RWPE2 (cell line): ENCODE measurements around the gene MOCS3.
A peak's percentile ranks its signal among the peaks of the same experiment; 100 is the strongest.

Source experiments
- ATAC-seq: fragments of 200-7000 bp; cut with Tn5 transposase; 3 replicates; pipeline ENCODE4 v1.9.1; 2021; ENCODE audit warnings: low read depth
- DNase-seq: peaks from one replicate; pipeline ENCODE4 v3.0.0-alpha.2; 2020; ENCODE audit warnings: low spot score
- H3K27ac ChIP-seq: fragments of 450-650 bp; 2 replicates; pipeline ENCODE4 v1.5.1; 2017; ENCODE audit warnings: mild to moderate bottlenecking; ENCODE audit not compliant: poor library complexity, severe bottlenecking
- H3K27me3 ChIP-seq: fragments of 250-450 bp; sonication (Bioruptor Pico); 2 replicates; pipeline ENCODE4 v1.5.1; 2021; ENCODE audit warnings: mild to moderate bottlenecking, moderate library complexity; ENCODE audit not compliant: insufficient read depth, poor library complexity, severe bottlenecking
- H3K36me3 ChIP-seq: fragments of 250-450 bp; sonication (Bioruptor Pico); 2 replicates; pipeline ENCODE4 v1.5.1; 2020; ENCODE audit warnings: low read depth, mild to moderate bottlenecking, moderate library complexity
- H3K4me1 ChIP-seq: fragments of 250-450 bp; sonication (Bioruptor Pico); 2 replicates; pipeline ENCODE4 v1.5.1; 2021; ENCODE audit warnings: mild to moderate bottlenecking, moderate library complexity; ENCODE audit not compliant: insufficient read depth, poor library complexity, severe bottlenecking
- H3K4me3 ChIP-seq: fragments of 250-450 bp; sonication (Bioruptor Pico); 2 replicates; pipeline ENCODE4 v1.5.1; 2021; ENCODE audit warnings: mild to moderate bottlenecking, moderate library complexity; ENCODE audit not compliant: severe bottlenecking
- H3K9me3 ChIP-seq: fragments of 250-450 bp; sonication (Bioruptor Pico); 2 replicates; pipeline ENCODE4 v1.5.1; 2021; ENCODE audit warnings: mild to moderate bottlenecking, moderate library complexity; ENCODE audit not compliant: severe bottlenecking
- TF ChIP-seq, protein P1 (sequence below): fragments of 450-650 bp; IDR thresholded peaks from one replicate; pipeline ENCODE4 v1.5.1; 2017; ENCODE audit warnings: mild to moderate bottlenecking, moderate library complexity; ENCODE audit not compliant: poor library complexity, severe bottlenecking

MOCS3 gene

DNA sequence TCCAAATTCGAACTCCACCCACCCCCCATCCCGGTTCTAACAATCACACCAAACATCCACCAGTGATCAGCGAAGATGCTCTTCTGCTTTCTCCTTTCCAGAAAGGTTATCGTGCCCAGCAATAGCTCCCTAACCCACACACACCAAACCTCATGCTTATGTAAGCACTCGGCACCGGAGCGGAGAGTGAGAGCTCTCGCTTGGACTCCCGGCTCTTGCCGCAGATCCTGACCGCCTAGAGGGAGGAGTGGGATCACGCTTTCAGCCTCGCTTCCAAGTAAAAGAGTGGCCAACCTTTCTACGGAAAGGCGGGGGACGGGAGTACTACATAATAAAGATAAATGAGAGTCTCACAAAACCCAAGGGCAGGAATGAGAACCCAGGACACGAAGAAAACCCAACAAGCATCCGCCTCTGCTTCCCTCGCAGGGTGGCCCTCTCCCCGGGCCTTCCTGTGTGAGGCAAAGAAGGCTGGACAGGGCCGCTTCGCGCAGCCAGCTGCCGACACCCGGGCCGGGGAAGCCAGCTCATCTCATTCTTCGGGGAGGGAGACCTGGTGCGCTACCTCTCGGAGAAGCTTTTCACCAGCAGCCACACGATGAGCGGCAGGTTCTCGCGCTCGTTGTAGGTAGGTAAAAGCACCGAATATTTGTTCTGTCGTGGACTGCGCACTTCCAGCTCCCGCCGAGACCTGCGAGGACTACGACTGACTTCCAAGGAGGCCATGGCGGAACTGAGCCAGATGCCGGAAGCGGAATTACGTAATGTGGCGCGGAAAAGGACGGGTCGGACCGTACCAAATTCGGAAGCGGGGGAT, 612 bp upstream of the MOCS3 start, which contains the start of gene DPM1:
DPM1 (minus strand) TSS at position 735 of the 817 bp plus-strand sequence; CDS start at position 726, 9 bp downstream.
- TF ChIP-seq, protein P1, sequence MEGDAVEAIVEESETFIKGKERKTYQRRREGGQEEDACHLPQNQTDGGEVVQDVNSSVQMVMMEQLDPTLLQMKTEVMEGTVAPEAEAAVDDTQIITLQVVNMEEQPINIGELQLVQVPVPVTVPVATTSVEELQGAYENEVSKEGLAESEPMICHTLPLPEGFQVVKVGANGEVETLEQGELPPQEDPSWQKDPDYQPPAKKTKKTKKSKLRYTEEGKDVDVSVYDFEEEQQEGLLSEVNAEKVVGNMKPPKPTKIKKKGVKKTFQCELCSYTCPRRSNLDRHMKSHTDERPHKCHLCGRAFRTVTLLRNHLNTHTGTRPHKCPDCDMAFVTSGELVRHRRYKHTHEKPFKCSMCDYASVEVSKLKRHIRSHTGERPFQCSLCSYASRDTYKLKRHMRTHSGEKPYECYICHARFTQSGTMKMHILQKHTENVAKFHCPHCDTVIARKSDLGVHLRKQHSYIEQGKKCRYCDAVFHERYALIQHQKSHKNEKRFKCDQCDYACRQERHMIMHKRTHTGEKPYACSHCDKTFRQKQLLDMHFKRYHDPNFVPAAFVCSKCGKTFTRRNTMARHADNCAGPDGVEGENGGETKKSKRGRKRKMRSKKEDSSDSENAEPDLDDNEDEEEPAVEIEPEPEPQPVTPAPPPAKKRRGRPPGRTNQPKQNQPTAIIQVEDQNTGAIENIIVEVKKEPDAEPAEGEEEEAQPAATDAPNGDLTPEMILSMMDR = no peak
- peak within 1 kb of the TSS; percentile 72 for H3K4me3 ChIP-seq
- H3K27ac ChIP-seq = peak within 1 kb of the TSS; percentile 48
- DNase-seq (peak; percentile 97), ATAC-seq (peak; percentile 72)
- no peaks in the 10 kb centered on the region for H3K9me3 ChIP-seq
- H3K36me3 ChIP-seq = peaks cover 68% of the 10 kb centered on the region
- no peaks in the 10 kb centered on the region for H3K27me3 ChIP-seq
- H3K4me1 ChIP-seq = peaks cover 46% of the 10 kb centered on the region

DNA sequence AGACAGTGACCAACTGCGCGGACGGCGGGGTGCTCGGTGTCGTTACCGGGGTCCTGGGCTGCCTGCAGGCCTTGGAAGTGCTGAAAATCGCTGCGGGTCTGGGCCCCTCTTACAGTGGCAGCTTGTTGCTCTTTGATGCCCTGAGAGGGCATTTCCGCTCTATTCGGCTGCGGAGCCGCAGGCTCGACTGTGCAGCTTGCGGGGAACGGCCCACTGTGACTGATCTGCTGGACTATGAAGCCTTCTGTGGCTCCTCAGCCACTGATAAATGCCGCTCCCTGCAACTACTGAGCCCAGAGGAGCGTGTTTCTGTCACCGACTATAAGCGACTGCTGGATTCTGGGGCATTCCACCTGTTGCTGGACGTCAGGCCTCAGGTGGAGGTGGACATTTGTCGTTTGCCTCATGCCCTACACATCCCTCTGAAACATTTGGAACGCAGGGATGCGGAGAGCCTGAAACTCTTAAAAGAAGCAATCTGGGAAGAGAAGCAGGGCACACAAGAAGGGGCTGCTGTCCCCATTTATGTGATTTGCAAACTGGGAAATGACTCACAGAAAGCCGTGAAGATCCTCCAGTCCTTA, 1.0 kb downstream of the MOCS3 start:
- peaks cover 38% of the 10 kb centered on the region for H3K4me1 ChIP-seq
- TF ChIP-seq, protein P1 = peak; percentile 0
- no peaks in the 10 kb centered on the region for H3K9me3 ChIP-seq
- peak overlapping the region; percentile 72 for H3K4me3 ChIP-seq
- H3K27ac ChIP-seq = peak overlapping the region; percentile 48
- peaks cover 52% of the 10 kb centered on the region for H3K36me3 ChIP-seq
- no peaks in the 10 kb centered on the region for H3K27me3 ChIP-seq
- ATAC-seq (no peak), DNase-seq (no peak)

DNA sequence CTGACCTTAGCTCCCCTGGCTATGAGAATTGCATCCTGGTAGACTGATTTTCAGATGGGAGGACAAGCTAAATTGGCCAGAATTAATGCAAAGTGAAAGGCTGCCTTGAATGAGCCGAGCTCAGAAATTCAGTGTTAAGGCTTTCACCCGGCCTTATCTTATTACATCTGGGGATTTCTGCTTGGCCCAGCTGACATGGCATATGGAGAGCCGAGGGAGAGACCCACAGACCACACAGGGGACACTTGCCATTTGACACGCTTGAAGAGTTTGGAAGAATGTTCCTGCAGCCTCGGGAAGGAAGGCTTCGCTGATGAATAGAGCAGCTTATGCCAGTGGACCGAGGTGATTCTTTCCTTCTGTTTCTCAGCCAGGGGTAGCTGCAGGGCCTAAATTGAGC, 9.0 kb downstream of the MOCS3 start:
- Histone ChIP-seq H3K36me3 (peaks cover under 1% of the 10 kb centered on the region; the same call in 1 of the 2 replicates), H3K9me3 (no peaks in the 10 kb centered on the region), H3K27ac (no peak overlapping the region), H3K4me1 (no peaks in the 10 kb centered on the region), H3K27me3 (no peaks in the 10 kb centered on the region), H3K4me3 (no peak overlapping the region)
- no peak for ATAC-seq
- TF ChIP-seq, protein P1 = no peak
- no peak for DNase-seq

DNA sequence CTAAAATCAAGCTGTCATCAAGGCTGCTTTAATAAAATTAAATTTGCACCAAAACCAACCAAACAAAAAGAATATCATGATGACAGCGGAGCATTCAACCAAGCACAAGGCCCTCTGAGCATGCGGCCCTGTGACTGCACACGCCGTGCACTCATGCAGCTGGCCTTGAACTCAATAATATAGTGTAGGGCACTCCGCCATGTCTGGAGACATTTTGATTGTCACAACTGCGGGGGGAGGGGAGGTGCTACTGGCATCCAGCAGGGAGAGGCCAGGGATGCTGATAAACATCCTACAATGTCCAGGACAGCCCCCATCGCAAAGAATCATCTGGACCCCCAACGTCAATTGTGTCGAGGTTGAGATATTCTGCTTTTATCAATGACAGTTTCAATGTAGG, 9.7 kb downstream of the MOCS3 start:
- no peak for ATAC-seq
- no peaks in the 10 kb centered on the region for H3K27me3 ChIP-seq
- TF ChIP-seq, protein P1 = no peak

More for the DNA sequence above, 9.7 kb downstream of the MOCS3 start:
- H3K9me3 ChIP-seq = no peaks in the 10 kb centered on the region
- no peak overlapping the region for H3K27ac ChIP-seq
- DNase-seq = no peak
- H3K36me3 ChIP-seq = no peaks in the 10 kb centered on the region
- H3K4me3 ChIP-seq = no peak overlapping the region
- no peaks in the 10 kb centered on the region for H3K4me1 ChIP-seq
